ENCODE measurements around the gene SNX32.

GRCh38 chr11:65857500-65857852 lies 23.7 kb downstream of the SNX32 start:
- TF ChIP-seq, protein P1, sequence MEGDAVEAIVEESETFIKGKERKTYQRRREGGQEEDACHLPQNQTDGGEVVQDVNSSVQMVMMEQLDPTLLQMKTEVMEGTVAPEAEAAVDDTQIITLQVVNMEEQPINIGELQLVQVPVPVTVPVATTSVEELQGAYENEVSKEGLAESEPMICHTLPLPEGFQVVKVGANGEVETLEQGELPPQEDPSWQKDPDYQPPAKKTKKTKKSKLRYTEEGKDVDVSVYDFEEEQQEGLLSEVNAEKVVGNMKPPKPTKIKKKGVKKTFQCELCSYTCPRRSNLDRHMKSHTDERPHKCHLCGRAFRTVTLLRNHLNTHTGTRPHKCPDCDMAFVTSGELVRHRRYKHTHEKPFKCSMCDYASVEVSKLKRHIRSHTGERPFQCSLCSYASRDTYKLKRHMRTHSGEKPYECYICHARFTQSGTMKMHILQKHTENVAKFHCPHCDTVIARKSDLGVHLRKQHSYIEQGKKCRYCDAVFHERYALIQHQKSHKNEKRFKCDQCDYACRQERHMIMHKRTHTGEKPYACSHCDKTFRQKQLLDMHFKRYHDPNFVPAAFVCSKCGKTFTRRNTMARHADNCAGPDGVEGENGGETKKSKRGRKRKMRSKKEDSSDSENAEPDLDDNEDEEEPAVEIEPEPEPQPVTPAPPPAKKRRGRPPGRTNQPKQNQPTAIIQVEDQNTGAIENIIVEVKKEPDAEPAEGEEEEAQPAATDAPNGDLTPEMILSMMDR (IDR thresholded peaks at IDR 0.05) = no peak
- TF ChIP-seq POLR2A (IDR thresholded peaks at IDR 0.05) = no peak
